HG03575 (cell line): ENCODE measurements around the gene MACROD1.
"Not testable (repeated sequence)": the region's sequence is repeated elsewhere in the genome, so short reads cannot be mapped to it uniquely, and the experiment has no call there.

Source experiments
- ATAC-seq: cut with Tn5 transposase; IDR thresholded peaks from one replicate; pipeline ENCODE4 v1.9.1; 2021; ENCODE audit not compliant: unreplicated experiment, insufficient number of reproducible peaks, low FRiP score; ENCODE audit errors: extremely low read depth

MACROD1 gene

GRCh38 chr11:64051297-64051696 lies 114.6 kb downstream of the MACROD1 start:
- ATAC-seq: no peak

DNA sequence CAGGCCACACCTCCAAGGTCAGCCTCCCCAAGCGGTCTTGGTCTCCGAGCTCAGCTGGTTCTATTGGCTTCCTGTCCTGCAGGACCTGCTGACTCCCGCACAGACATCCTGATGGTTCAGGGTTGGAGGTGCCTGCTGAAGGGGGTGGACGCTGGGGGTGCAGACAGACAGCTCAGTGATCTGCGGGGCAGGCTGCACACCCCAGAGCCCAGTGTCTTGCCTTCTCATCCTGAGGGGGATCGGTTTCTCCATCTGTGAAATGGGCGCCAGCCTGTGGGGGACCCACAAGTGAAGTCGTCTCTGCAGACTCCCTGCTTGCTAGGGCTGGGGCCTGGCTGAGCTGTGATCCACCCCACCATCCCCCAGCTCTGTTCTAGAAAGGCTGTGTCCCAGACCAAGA lies 116.4 kb downstream of the MACROD1 start:
- no peak for ATAC-seq

- ATAC-seq: no peak
Measured at GRCh38 chr11:64048042-64048854, 117.7 kb downstream of the MACROD1 start.

DNA sequence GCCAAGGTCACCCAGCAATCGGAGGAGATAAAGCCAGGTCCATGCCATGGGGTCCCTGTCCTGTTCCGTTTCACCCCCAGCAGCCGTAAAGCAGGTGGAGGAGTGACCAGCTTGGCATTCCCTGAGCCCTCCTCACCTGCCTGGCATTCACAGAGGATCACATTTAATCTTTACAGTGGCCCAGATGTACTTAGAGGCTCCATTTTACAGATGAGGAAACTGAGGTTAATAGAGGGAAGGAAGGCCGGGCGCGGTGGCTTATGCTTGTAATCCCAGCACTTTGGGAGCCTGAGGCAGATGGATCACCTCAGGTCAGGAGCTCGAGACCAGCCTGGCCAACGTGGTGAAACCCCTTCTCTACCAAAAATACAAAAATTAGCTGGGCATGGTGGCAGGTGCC lies 118.5 kb downstream of the MACROD1 start:
- ATAC-seq: not testable (repeated sequence)

GRCh38 chr11:64045700-64046099 lies 120.2 kb downstream of the MACROD1 start:
- ATAC-seq: no peak

DNA sequence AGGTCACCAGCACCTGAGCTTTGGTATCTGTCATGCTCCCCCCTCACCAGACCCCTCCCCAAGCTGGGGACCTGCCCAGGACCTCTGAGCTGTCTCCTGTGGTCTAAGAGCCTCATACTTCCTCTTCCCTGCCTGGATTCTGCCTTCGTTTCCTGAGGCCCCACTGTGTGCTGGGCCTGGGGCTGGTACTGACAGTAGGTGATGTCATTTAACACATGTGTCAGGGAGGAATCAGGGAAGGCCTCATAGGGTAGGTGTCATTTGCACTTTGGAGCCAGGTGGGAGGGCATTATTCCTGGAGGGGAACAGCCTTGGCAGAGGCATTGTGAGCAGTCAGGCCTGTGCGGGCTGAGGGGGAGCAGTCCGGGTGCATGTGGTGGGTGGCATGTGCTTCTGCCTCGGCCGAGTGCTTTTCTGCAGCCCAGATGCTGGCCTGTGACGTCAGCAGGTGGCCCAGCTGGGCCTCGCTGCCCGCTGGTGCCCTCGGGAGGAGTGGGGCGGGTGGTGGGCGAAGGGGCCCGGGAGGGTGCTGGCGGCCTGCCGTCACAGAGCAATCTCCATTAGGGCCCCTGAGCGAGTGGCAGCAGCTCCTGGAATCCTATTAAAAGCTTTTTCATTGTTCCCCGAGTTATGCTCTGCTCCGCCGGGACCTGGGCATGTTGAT lies 121.1 kb downstream of the MACROD1 start:
- ATAC-seq: no peak

- no peak for ATAC-seq
Measured at GRCh38 chr11:64043545-64043944, 122.4 kb downstream of the MACROD1 start.

GRCh38 chr11:64042301-64042700 lies 123.6 kb downstream of the MACROD1 start:
- no peak for ATAC-seq

DNA sequence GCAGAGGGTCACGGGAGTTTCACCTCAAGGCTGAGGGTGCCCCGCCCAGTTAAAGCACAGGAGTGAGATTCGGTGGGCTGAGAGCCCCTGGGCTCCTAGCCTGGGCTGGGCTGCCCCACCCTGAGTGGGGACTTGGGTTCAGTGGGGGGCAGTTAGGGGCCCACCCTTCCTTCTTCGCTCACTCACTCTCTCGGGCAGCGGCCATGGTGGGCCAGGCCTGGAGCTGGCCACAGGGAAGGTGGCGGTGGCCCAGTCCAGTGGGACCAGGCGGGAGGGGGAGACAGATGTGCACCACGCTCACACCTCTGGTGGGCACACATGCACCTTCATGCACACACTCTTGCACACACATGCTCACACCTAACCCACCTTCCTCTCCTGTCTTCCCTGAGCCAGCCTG lies 124.1 kb downstream of the MACROD1 start:
- ATAC-seq: no peak

DNA sequence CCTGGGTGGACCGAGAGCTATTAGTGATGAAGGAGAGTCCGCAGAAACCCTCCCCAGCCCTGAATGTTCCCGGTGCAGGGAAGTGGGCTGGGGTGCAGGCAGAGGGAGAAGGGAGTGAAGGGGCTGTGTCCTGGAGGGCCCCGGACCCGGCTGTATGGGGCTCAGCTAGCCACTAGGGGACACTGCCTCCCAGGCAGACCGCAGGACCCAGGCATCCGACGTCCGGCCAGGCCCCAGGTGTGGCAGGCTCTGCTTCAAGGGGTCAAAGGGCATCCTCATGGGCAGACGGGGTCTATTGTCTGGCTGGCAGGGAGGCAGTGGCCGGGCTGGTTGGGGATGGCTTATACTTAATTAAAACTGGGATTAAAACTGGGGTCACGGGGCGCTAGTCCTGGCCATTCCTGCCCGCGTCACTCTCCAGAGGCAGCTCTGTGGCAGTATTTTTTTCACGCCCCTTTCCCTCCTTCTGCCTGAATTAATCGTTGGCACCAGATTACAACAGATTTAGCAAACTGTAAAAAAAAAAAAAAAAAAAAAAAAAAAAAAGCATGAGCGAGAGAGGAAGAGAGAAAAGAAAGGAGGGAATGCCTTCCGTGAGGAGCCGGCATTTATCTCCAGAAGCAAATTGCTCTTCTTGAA lies 125.1 kb downstream of the MACROD1 start:
- no peak for ATAC-seq

DNA sequence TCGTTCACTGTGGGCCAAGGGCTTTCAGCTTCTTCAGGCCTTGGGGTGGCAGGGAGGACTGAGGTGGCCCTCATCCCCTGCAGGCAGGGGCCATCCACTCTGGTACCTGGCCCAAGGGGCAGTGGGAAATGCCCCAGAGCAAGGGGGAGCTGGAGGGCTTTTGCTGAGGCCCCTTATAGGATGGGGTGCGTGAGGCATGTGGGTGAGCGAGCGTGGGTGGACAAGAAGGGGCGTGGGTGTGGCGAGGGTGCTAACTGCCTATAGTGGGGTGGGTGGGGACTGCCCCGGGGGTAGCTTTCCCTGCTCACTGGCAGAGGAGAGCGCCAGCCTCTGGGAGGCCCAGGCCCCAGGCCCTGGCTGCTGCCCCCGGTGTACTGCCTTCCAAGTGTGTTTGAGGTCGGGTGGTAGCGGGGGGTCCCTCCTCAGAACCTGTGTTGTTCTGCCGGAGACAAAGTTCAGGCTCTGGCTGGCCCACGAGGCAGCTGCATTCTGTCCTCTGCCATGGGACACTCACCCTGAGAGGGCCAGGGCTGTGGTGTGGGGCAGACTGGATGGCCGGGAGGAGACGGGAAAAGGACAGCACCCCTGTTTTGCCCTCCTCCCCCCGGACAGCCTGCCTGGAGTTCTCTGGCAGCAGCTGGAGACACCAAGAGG lies 126.8 kb downstream of the MACROD1 start:
- no peak for ATAC-seq

DNA sequence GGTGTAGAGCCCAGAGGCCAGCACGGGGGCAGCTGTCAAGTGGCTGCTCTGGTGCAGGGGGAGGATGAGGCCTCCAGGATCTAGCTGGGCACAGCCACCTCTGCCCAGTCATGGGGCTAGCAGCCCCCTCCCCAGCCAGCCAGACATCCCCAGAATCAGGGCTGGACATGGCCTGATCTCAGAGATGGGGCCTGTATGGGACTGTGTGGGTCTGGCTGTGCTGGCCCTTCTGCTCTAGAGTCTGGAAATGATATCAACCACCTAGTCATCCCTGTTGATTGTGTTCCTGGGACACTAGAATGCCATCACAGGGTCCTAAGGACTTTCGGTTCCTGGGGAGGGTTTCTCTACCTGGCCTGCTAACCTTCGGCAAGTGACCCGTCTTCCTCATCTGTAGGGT lies 127.4 kb downstream of the MACROD1 start:
- no peak for ATAC-seq

GRCh38 chr11:64037027-64037634 lies 128.8 kb downstream of the MACROD1 start:
- ATAC-seq: no peak

- no peak for ATAC-seq
Measured at GRCh38 chr11:64036087-64037026, 129.6 kb downstream of the MACROD1 start.

DNA sequence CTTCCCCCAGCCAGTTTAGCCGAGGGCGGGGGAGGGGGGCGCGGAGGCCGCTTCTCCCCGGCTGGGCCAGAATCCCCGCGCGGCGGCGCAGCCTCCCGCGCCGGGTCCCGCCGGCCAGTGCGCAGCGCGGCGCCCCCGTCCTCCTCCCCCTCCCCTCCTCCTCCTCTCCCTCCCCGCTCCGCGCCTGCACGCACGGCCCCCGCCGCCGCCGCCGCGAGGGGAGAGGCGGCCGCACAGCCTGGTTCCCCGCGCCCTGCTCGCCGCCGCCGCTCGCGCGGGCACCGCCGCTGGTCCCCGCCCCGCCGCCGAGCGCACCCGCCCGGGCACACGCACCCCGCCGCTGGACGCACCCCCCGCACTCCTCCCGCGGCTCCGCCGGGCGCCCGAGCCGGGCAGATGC lies 130.3 kb downstream of the MACROD1 start, which contains the start of gene FLRT1:
FLRT1 (plus strand) TSS at position 356 of the 400 bp plus-strand sequence. CDS start 80,337 bp downstream, outside the sequence.
- ATAC-seq: no peak

GRCh38 chr11:64035081-64035524 lies 130.8 kb downstream of the MACROD1 start:
- no peak for ATAC-seq

DNA sequence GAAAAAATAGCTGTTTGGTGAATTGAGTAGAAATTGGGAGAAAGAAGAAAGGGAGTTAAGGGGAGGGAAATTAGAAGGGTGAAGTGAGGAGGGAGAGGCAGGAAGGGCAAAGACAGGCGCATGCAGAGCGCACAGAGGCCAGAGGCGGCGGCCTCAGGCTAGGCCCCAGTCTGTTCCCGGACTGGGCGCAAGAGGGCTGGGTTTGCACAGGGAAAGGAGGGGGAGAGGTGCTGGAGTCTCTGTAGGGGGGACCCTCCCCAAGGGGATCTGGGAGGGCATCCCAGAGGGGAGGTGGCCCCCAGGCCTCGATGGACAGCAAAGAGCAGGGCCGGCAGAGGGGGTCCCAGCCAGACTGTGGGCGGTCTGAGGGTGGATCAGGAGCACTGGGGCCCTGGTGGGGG lies 131.5 kb downstream of the MACROD1 start:
- ATAC-seq: no peak

GRCh38 chr11:64032050-64032449 lies 133.9 kb downstream of the MACROD1 start:
- no peak for ATAC-seq
